Renal cortex interstitium (tissue), 11 donors: ENCODE data around the gene MVB12B. TPM values are rescaled to one million over a fixed set of nuclear protein-coding genes. Genes with fewer than 3 reads are reported as not detected.

Experiments used
- DNase-seq, 11 donors: peaks; one replicate each; pipeline ENCODE4 v3.0.0-alpha.2; 2013; ENCODE audit warnings: low read depth in 9 of 11, low spot score in 4 of 11; ENCODE audit errors: extremely low read depth in 1 of 11
- polyA plus RNA-seq, 3 donors: library from polyadenylated mRNA; unstranded; fragments of 120-200 nt; gene quantifications; one replicate each; pipeline ENCODE4 v1.2.1, GENCODE V29; 2013; ENCODE audit not compliant: insufficient read length in 3 of 3

The MVB12B gene
- polyA plus RNA-seq, 3 donors: 15.4 to 19.3 (median 16.3) TPM

DNA sequence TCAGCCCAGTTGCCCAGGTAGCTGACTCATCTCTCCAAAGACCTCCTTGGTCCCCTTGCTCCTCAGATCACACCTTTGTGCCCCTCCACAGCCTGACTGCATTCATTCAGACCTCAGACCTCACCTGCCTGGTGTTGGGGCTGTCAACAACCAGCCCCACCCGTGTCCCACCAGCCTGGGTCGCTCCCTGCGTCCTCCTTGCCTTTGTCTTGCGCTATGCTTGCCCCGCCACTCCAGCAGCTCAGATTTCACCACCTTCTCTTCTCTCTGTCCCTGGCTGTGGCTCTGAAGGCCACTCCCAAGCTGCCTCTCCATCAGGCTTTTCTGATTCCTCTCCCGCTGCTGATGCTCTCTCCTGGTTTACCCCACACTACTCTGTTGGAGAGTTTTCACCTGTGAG, 103.5 kb downstream of the MVB12B start:
- no peak for DNase-seq

DNA sequence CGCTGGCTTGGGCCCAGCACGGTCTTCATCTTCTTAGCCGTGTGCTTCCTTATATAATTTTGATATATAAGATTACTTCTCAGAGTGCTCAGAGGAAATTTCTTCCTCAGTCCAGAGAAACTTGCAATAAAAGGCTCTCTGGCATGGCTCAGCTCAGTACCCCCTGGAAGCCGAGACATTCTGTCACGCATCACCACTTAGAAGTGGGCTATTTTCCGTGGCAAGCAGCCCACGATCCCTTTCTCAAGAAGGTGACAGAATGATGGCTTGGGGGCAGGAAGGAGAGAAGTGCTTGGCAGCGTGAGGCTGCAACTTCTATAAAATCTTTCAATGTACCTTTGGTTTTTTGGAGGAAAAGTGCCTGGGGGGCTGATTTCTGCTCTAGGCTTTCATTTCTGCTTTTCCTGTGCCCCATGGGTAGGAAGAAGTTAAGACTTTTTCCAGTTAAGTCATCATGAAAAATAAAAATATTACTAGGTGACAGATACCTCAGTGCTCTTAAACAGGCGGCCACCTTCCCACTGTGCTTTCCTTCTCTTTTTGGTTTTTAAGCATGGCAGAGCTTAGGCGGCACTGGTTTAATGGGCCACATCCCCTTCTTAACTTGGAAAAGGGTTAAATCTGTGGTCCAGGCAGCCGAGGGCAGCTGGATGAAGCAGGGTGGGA, 104.6 kb downstream of the MVB12B start:
- no peak for DNase-seq

DNA sequence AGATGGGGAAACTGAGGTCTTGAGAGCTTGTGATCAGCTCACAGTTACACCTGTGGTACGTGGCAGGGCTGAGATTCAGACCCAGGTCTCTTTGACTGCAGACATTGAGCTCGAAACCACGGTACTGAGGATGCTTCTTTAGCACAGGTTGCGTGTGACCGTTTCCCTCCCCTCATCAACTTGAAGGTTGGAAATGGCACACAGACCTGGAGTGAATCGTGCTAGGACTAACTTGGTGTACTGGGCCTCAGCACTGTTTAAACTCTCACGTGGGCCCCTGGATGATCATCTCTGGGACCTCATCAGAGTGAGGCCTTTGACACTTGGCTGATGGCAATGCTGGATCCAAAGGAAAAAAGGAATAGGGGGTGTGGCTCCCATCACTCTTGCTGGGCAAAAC, 106.0 kb downstream of the MVB12B start:
- no peak for DNase-seq

DNA sequence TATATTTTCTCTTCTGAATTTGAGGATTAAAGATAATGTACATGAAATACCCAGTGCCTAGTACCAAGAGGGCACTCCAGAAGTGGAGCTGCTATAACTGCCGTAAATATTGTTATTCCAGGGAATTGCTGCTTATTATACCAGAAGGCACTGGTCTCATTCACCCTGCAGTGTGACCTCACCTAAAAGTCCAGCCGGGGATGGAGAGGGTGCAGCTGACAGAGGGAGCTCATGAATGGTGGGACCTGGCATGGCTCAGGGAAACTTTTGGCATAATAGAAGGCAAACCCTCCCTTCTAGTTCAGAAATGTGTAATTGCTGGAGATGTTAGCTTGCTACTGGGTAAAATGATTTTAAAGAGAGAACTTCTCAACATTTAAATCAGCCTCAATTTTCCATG, 108.5 kb downstream of the MVB12B start:
- DNase-seq: no peak

DNA sequence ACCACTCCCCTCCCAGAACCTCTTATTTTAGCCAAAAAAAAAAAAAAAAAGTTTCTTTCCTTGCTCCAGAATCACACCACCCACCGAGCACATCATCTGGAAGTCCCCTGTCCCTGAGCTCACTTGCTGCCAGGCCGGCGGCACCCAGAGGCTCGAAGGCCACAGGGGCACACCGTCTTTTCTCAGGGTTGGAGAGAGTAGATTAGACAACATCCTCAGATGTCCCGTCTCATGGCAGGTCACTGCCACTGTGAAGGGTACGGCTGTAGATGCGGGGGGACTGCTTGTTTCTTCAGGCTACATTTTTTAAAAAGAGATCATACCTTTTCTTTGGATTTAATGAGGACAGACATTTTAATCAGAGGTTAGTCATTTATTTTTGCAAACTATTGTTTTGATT, 109.0 kb downstream of the MVB12B start:
- DNase-seq: no peak

DNA sequence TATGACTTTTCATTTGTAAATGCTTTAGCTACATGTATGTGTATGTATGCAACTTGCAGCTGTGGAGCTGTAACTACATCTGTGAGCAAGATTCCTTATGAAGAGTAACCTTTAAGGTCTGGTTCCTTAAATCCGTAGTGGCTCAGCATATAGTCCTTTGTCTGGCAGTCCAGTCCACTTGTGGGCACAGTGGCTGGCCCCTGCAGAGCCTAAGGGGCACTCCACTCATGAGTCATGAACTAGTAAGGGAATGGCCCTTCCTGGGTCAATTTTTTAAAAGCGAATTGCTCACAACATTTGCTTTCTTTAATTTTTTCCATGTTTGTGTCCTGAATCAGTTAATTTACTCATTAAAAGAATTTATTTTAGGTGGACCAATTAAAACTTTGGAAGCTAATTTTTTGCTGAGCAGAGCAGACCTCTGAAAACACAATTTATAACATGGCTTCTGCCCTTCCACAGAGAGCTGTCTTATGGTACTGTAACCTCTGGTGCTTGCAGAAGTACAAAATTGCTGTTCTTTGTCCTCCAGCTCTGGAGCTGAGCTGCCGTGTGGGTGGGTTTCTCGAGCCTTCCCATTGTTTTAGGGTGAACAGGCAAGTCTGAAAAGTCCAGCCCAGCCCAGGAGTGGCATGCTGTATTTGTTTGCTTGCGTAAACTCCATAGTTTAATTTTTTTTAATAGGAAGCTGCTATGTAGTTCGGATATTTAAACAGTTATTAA, 110.1 kb downstream of the MVB12B start:
- DNase-seq: no peak

DNA sequence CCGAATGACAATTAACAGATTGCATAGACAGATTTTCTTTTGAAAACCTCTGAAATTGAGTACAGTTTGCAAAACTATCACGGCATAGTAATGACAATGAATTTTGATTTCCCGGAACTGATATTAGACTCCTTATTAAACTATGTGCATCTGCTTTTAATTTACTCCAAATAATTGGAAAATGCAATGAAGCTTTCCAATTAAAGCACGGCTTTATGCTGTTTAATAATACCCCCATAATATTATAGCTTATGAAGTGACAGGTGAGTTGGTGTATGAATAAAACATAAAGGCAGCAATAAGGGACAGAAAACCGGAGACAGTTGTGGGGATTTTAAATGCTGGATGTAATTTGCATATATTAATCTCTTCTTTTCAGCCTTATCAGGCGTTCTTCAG, 110.6 kb downstream of the MVB12B start:
- no peak for DNase-seq

DNA sequence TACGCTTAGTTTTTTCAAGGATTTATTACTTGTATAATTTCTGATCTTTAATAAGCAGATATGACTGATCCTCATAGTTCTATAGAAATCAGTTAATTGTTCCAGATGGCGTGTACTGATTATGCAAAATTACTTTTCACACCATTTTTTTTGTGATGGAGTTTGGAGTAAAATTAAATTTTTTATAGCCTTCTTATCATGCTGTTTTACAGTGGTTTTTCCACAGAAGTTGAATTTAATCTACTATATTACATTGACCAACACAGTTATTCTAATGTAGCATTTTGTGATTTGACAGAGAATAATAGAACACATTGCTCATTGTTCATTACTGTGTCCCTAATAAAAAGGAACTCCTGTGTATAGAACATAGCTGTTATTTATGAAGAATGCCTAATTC, 111.1 kb downstream of the MVB12B start:
- DNase-seq: no peak

DNA sequence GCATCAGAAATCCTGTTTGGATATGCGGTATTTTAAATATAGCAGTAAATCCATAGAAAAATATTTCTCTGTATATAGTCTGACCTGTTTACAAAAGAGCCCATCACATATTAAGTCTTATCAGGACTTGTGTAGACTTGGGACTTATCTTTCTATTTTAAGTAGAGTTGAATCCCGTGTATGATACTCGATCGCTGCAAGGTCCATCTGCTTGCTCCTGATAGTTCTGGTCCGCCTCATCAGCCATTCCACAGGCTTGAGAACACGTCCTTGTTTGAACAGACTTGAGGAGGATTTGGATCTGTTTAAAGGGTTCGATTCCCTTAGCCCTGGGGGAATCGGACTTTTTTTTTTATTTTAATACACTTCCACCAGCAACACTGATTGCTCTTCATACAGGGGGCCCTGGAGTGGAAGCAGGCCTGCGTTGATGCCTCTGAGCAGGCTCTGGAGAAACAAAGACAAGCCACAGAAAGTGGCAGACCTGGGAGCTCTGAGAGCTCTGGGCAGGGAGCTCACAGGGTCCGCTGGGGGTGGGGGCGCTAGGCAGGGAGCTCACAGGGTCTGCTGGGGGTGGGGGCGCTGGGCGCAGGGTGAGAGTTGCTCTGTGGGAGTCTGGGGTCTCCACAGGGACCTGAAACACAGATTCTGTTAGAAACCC, 112.2 kb downstream of the MVB12B start:
- DNase-seq: no peak

DNA sequence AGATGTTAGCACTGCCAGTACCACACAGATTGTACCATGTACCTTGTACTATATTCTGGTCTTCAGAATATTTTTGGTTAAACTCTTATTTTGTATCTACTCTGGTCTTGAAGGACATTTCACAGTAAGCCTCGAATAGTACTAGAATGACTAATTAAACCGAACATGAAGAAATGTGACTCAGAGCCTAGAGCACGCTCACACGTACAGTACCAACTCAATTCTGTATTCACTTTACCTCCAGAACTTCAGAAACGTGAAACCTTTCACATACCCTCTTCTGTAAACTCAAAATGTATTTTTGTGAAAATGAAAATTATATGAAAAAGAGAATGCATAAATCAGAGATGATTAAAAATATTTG, 112.8 kb downstream of the MVB12B start:
- no peak for DNase-seq

DNA sequence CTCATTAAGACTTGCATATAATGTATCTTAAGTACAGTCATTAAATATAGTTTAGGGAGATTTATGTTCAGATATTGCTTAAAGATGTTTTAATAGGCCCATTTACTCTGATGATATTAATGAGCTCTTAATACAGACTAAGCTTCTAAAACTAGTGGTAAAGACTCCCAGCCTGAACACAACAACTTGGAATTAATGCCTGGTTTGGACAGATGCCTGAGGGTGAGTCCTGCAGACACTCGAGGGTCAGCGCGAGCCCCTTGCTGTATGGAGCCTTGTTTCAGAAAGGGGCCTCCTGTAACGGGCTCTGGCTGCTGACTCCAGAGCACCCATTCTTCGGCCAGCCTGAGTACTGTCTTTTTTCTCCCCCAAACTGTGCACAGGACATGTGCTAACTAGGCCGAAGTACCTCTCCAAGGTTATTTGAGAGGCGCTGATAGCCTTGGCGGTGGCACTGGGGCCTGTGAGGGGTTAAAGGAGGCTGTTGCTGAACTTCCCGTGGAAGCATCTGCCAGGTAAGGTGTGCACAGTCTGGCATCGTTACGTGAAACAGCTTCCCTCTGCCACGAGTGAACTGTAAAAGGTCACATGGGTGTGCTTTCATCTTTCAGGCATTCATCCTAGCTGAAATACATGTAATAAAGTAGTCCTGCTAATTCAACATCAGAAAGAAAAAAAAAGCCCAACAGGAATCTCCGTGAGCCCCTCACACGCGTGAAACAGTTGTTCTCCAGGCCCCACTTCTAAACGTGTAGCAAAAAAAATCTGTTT, 113.4 kb downstream of the MVB12B start:
- DNase-seq: no peak

DNA sequence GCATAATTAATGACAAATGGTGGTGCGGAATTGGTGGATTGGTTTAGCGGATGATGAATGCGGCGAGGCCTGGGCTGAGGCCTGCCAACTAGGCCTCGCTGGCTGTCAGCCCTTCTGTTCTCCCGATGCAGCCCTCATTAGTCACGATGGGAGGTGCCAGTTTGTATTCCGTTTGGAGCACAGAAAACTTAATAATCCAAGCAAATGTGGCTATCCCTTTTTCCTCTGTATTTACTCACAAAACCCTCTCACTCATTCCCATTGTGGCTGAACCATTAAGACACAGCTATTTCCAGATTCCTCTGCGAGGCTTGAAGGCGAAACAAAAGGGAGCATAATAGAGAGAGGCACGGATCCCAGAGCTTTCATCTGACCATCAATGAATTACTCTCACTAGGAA, 114.3 kb downstream of the MVB12B start:
- DNase-seq: no peak

DNA sequence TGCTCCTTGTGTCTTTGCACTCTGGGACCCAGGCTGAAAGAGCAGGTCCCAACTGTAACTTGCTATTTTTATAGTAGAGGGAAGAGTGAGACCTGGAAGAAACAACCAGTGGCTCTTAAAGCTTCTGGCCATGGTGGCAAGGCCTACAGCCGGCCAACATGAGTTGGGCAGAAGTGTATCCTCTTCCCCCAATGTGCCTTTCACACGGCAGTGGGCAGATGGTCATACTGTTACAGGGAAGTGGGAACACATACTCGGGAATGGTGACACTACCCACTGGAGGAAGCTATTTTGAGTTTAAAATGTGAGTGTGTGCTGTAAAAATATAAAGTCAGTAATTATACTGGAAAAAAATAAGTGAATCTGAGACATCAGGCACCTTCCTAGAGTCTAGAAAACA, 116.0 kb downstream of the MVB12B start:
- no peak for DNase-seq

DNA sequence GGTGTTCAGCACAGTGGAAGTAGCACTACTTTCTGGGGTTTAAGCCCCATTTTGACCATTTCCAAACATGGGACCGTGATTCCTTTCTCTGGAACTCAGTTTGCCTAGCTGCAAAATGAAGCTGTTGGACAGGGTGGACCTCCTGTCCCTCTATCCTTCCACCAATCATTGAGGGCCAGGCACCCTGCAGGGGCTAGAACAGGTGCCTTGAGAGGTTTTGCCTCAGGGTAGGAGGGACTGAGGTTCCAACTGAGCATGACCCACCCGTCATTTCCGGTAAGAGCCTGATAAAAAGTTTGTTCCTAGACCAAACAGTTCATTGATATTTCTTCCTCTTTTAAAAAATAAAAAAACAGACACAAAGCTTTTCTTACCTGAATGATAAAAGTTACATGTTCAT, 116.5 kb downstream of the MVB12B start:
- no peak for DNase-seq

DNA sequence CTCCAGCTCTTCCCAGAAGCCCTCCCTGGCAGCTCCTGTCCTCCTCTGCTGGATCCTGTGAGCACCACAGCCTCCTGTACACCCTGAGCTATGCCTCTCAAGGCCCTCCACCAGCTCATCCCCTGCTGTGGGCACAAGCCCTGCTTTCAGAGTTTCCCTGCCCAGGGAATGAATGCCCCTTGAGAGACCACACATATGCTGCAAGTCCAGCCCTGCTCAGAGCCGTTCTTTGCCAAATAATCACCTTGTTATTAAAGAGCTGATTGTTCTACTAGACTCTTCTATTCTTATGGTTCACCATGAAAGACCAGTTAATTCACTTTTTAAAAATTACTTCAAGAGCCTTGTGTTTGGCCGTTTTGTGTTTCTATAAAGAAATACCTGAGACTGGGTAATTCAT, 121.5 kb downstream of the MVB12B start:
- no peak for DNase-seq

DNA sequence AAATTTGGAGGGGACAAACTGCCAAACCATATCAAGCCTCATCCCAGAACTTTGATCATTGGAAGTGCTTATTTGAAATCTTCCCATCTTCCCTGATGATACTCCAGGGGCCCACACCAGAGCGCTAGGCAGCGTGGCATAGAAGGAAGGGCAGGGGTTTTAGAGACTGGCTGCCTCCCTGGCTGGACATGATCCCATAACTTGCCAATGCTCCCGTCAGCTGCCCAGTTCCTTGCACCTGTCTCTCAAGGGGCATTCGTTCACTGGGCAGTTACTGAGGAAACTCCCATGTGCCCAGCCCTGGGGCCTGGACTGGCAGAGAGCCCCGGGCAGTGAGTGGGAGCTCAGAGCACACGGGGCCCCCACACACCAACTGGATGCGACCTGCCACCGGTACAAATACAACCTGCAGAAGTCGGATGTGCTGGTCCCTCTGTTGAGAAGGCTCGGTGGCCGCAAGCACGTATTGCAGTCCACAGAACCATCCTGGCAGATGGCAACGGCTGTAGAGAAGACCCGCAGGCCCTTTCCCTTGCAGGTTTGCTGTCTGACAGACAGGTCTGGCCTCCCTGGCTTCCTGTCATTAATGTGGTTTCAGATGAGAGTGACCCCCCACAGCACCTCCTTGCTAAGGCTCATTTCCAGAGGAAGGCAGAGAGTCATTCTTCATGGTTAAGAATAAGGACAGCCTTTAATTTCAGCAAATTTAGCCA, 122.4 kb downstream of the MVB12B start:
- DNase-seq: no peak

DNA sequence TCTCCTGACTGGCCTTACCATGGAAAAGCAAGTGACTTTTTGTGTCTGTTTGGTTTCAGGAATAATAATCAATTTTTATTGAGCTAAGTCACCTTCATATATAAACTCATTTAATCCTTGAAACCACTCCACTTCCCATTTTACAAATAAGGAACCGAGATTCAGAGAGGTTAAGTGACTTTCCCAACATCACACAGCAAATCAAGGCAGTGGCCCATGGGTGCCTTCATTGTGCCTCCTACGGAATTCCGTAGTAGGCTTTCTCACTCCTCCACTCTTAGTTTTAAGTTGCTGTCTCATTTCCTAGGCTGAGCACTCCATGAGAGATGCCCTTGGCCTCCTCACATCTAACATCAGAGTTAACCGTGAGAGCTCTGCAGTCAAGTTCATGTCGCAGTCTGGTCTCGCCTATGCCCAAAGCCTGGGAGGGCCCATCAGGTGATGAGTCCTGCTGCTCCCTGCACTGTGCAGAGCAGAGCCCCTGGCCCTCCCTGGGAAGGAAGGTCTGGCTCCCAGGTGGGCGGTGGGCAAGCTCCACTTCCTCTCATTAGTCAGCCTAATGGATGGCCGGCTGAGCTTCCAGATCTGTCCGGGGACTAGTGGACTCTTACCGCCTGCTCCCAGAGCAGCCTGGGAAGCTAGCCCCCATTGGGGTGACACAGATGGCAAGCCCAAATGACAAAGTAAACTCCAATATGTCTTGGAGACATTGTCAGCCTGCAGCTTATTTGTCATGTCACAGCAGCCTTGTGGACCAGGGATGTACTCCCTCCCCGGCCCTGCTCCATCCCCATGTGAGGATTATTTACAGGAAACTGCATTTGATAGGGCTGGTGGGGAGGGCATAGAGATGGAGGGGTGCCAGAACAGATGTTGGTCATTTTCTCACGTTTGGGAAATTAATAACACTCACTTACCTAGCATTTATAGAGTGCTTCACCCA, 123.4 kb downstream of the MVB12B start:
- no peak for DNase-seq

DNA sequence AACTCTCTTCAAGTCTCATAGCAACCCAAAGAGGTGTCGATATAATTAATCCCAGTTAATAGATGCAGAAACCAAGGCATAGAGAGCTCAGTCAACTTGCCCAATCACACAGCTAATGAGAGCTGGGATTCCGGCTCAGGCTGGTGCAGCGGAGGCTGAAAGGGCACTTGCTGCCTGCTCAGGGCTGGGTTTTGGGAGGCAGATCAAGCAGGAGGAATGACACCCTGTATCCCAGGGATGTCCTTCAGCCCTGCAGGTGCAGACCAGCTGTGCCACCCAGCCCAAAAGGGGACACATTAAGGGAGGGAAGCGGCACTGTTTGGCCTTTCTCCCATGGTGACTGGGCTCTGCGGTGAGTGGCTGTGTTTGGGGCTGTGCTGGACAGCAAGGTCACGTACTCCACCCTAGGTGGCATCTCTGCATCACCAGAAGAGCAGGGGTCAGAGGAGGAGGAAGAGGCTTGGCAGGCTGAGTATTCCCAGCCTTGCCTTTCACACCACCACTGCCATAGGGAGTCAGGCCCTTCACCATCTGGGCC, 124.1 kb downstream of the MVB12B start:
- no peak for DNase-seq
